PFSK-1 (cell line): ENCODE data around the gene ASIC1.

ENCODE experiments used
- FOXP2 ChIP-seq: optimal IDR thresholded peaks from 2 replicates; pipeline ENCODE3; 2011; ENCODE audit warnings: borderline replicate concordance, control low read depth, inconsistent platforms; ENCODE audit not compliant: insufficient read depth; ENCODE audit errors: extremely low read length, extremely low read depth
- POLR2AphosphoS5 ChIP-seq: IDR thresholded peaks from 2 replicates; pipeline ENCODE4 v1.6.1; 2012; ENCODE audit warnings: low read depth, mild to moderate bottlenecking, control low read depth, low read length, moderate library complexity
- REST ChIP-seq, 2 experiments: IDR thresholded peaks; 2 replicates each; pipeline versions ENCODE4 v1.6.1 to v1.8.0; 2011 to 2012; ENCODE audit warnings: low read depth in 2 of 2, low read length in 2 of 2, control low read depth in 1 of 2, inconsistent platforms in 1 of 2, mild to moderate bottlenecking in 1 of 2, moderate library complexity in 1 of 2; ENCODE audit not compliant: insufficient read depth in 1 of 2
- SIN3A ChIP-seq: IDR thresholded peaks from 2 replicates; pipeline ENCODE4 v1.6.1; 2012; ENCODE audit warnings: mild to moderate bottlenecking, low read length, moderate library complexity, borderline replicate concordance; ENCODE audit not compliant: insufficient read depth
- TAF1 ChIP-seq: IDR thresholded peaks from 2 replicates; pipeline ENCODE4 v1.6.1; 2012; ENCODE audit warnings: low read length, control low read depth, borderline replicate concordance; ENCODE audit not compliant: insufficient read depth

The ASIC1 gene

GRCh38 chr12:50111693-50112455, 54.5 kb downstream of the ASIC1 start, which contains the start of gene COX14:
COX14 (plus strand) TSS chr12:50112236; CDS start chr12:50120044, 7,808 bp downstream.
- TF ChIP-seq REST (IDR thresholded peaks at IDR 0.05; ENCODE audit: insufficient read depth in 1 of 2, low read depth in 2 of 2, low read length in 2 of 2) (no peak), POLR2AphosphoS5 (peak; percentile 92), TAF1 (peak; percentile 87; the same call in 1 of the 2 replicates), FOXP2 (peak; percentile 56), SIN3A (peak; percentile 90; the same call in 1 of the 2 replicates)

GRCh38 chr12:50112456-50113218, 55.2 kb downstream of the ASIC1 start:
- TF ChIP-seq SIN3A (0 out of 2 replicates have a peak, but pooled peaks have one; percentile 44), FOXP2 (no peak)

GRCh38 chr12:50117057-50117622, 59.7 kb downstream of the ASIC1 start:
- TF ChIP-seq SIN3A (no peak), REST (IDR thresholded peaks at IDR 0.05; ENCODE audit: insufficient read depth in 1 of 2, low read depth in 2 of 2, low read length in 2 of 2) (no peak), FOXP2 (no peak), TAF1 (no peak), POLR2AphosphoS5 (no peak)

GRCh38 chr12:50119387-50119786, 62.0 kb downstream of the ASIC1 start:
- TF ChIP-seq TAF1 = no peak

GRCh38 chr12:50120521-50120920, 63.1 kb downstream of the ASIC1 start:
- TF ChIP-seq SIN3A = no peak
- no peak for TF ChIP-seq POLR2AphosphoS5
- no peak for TF ChIP-seq FOXP2
- no peak for TF ChIP-seq REST (IDR thresholded peaks at IDR 0.05; ENCODE audit: insufficient read depth in 1 of 2, low read depth in 2 of 2, low read length in 2 of 2)
- no peak for TF ChIP-seq TAF1

GRCh38 chr12:50120953-50121352, 63.6 kb downstream of the ASIC1 start:
- TF ChIP-seq FOXP2 (no peak), SIN3A (no peak), POLR2AphosphoS5 (no peak), REST (IDR thresholded peaks at IDR 0.05; ENCODE audit: insufficient read depth in 1 of 2, low read depth in 2 of 2, low read length in 2 of 2) (no peak), TAF1 (no peak)
